ENCODE measurements around the gene CD4. TPM values are rescaled to one million over a fixed set of nuclear protein-coding genes. Genes with fewer than 3 reads are reported as not detected.

CD4 gene
- total RNA-seq, 6 donors from 2014 or later, result 10.5 to 86.6 (median 35.6) TPM

- peaks cover 0 to 10% (median 0%) of the 10 kb centered on the region in 4 donors for H3K36me3 ChIP-seq
- peaks cover 0 to 19% (median 3%) of the 10 kb centered on the region in 4 donors for H3K27me3 ChIP-seq
- 89 to 95% methylated on average over 4 of the region's 4 CpGs for WGBS, 2 donors
- DNase-seq (no peak), ATAC-seq (ENCODE audit: low FRiP score in 2 of 2) (no peak)
- H3K9me3 ChIP-seq, result no peaks in the 10 kb centered on the region
- no peak overlapping the region for H3K27ac ChIP-seq
- H3K4me1 ChIP-seq, result peaks cover 14 to 28% (median 22%) of the 10 kb centered on the region in 4 donors
- no peak overlapping the region for H3K4me3 ChIP-seq
- TF ChIP-seq POLR2A (IDR thresholded peaks at IDR 0.05), result no peak
- TF ChIP-seq EP300 (IDR thresholded peaks at IDR 0.05), result no peak
- TF ChIP-seq CTCF (IDR thresholded peaks at IDR 0.05), result no peak
- TF ChIP-seq POLR2AphosphoS5 (IDR thresholded peaks at IDR 0.05), result no peak
Observed at GRCh38 chr12:6832125-6832524, 42.8 kb downstream of the CD4 start.

DNA sequence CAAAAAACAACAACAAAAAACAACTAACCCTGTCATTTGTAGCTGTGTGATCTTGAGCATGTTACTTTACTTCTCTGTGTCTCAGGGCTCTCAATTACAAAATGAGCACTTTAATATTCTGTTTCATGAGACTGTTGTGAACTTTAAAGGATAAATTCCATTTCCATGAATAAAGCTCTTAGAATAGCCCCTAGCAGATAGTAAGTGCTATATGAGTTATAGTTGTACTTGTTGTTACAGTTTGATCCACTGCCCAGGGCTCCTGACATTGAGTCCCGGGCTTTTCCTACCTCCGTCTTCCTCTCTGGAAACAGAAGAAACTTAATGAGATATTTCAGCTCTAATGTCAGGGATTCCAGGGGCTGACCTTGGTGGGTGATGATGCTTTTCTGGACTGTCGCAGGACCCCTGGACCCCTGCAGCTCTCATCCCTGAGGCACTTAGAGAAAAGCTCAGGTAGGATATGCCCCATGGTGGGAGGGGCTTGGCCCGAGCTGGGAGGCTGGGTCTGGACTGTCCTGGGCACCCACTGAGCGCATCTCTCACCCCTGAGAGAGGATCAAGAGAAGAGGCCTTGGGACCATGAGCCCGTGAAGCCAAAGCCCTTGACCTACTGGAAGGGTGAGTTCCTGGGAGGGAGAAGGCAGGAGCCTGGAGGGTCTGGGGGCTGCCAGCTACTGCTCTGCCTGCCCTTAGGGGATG lies 44.0 kb downstream of the CD4 start:
- no peak for DNase-seq
- Histone ChIP-seq H3K36me3 (peaks cover 0 to 22% (median 0%) of the 10 kb centered on the region in 4 donors), H3K4me1 (peaks cover 5 to 17% (median 12%) of the 10 kb centered on the region in 4 donors), H3K9me3 (no peaks in the 10 kb centered on the region), H3K27ac (no peak overlapping the region), H3K27me3 (peaks cover 0 to 14% (median 3%) of the 10 kb centered on the region in 4 donors), H3K4me3 (no peak overlapping the region)
- TF ChIP-seq POLR2AphosphoS5 (IDR thresholded peaks at IDR 0.05) (no peak), EP300 (IDR thresholded peaks at IDR 0.05) (no peak)
- ATAC-seq (ENCODE audit: low FRiP score in 2 of 2), result no peak
- WGBS, 2 donors, result 81 to 88% methylated on average over 3 to 6 of the region's 6 CpGs

GRCh38 chr12:6834254-6834653 lies 44.9 kb downstream of the CD4 start:
- H3K4me1 ChIP-seq, result peaks cover 4 to 9% (median 4%) of the 10 kb centered on the region in 4 donors
- no peak overlapping the region for H3K27ac ChIP-seq
- DNase-seq (no peak), ATAC-seq (ENCODE audit: low FRiP score in 2 of 2) (no peak)
- no peaks in the 10 kb centered on the region for H3K9me3 ChIP-seq
- H3K36me3 ChIP-seq, result peaks cover 0 to 26% (median 0%) of the 10 kb centered on the region in 4 donors
- 87 to 100% methylated on average over 1 of the region's 1 CpG for WGBS, 2 donors
- no peak overlapping the region for H3K4me3 ChIP-seq
- H3K27me3 ChIP-seq, result peaks cover 0 to 4% (median 0%) of the 10 kb centered on the region in 4 donors
- TF ChIP-seq POLR2A (IDR thresholded peaks at IDR 0.05) (no peak), CTCF (IDR thresholded peaks at IDR 0.05) (no peak), POLR2AphosphoS5 (IDR thresholded peaks at IDR 0.05) (no peak), EP300 (IDR thresholded peaks at IDR 0.05) (no peak)

DNA sequence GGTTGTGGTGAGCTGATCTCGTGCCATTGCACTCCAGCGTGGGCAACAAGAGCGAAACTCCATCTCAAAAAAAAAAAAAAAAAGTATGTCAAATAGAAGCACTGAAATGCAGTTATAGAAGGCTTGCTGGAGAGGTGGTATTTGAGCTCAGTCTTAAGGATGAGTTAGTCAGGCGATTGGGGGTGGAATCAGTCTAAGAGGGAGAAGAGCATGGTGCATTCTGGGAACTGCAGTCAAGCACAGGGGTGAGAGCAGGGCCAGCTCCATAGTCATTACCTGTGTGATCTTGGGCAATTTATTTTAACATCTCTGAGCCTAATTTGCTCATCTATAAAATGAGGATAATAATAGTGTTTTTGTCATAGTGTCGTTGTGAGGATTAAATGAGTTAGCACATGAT lies 45.5 kb downstream of the CD4 start:
- Histone ChIP-seq H3K9me3 (no peaks in the 10 kb centered on the region), H3K27me3 (no peaks in the 10 kb centered on the region), H3K4me3 (no peak overlapping the region), H3K4me1 (peaks cover 0 to 5% (median 0%) of the 10 kb centered on the region in 4 donors), H3K36me3 (peaks cover 0 to 27% (median 0%) of the 10 kb centered on the region in 4 donors), H3K27ac (no peak overlapping the region)
- DNase-seq (no peak), ATAC-seq (ENCODE audit: low FRiP score in 2 of 2) (no peak)
- TF ChIP-seq EP300 (IDR thresholded peaks at IDR 0.05), result no peak
- no peak for TF ChIP-seq CTCF (IDR thresholded peaks at IDR 0.05)
- no peak for TF ChIP-seq POLR2A (IDR thresholded peaks at IDR 0.05)
- TF ChIP-seq POLR2AphosphoS5 (IDR thresholded peaks at IDR 0.05), result no peak
- WGBS, 2 donors, result 79 to 86% methylated on average over 5 of the region's 5 CpGs

DNA sequence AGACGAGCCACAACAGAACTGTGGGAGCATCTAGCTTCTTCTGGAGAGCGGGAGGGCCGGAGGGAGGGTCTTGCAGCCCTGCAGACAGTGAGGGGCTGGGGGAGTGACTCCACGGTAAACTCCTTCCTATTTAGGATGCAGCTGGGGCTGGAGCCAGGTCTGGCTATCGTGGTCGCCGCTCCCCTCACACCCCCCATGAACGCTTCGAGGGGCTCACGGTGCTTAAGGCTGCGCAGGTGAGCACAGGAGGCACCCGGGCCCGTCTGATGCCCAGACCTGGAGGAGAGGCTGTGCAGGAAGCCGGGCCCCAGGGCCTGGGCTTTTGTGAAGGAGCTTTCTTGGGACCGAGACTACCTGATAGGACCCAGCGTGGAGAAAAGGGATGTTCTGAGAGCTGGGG lies 47.5 kb downstream of the CD4 start:
- Histone ChIP-seq H3K36me3 (peaks cover 0 to 27% (median 0%) of the 10 kb centered on the region in 4 donors), H3K4me1 (peaks cover 0 to 5% (median 0%) of the 10 kb centered on the region in 4 donors), H3K9me3 (no peaks in the 10 kb centered on the region), H3K4me3 (no peak overlapping the region), H3K27me3 (no peaks in the 10 kb centered on the region), H3K27ac (no peak overlapping the region)
- DNase-seq, result no peak
- no peak for ATAC-seq (ENCODE audit: low FRiP score in 2 of 2)
- WGBS, 2 donors, result 86 to 100% methylated on average over 6 to 16 of the region's 16 CpGs
- TF ChIP-seq EP300 (IDR thresholded peaks at IDR 0.05) (no peak), POLR2A (IDR thresholded peaks at IDR 0.05) (no peak), POLR2AphosphoS5 (IDR thresholded peaks at IDR 0.05) (no peak), CTCF (IDR thresholded peaks at IDR 0.05) (no peak)

Data from upper lobe of left lung (tissue), 6 donors.